Measurements from ENCODE around the gene SECISBP2.

SECISBP2 gene

DNA sequence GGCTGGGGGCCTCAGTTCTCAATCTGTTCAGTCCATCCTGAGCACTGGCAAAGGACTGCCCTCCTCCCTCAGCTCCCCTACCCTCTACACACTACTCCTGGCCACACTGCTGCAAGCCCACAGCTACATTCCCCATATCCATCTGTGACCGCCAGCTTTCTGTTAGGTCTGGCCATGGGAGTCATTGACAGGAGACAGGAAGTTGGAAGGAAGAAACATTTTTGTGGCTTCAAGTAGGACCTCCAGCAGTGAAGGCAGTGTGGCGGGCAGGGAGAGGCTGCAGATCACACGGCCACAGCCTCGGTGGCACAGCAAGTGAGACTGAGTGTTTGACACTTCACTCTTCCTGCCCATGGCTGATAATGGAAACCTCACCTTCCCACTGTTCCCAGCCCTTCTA lies 55.9 kb downstream of the SECISBP2 start:
- H2BK120ac ChIP-seq (ENCODE audit: low read depth, low read length): no peak overlapping the region
- 56% methylated on average over 4 of the region's 4 CpGs for WGBS
- H3K14ac ChIP-seq (ENCODE audit: low read length in 2 of 2): no peak overlapping the region

DNA sequence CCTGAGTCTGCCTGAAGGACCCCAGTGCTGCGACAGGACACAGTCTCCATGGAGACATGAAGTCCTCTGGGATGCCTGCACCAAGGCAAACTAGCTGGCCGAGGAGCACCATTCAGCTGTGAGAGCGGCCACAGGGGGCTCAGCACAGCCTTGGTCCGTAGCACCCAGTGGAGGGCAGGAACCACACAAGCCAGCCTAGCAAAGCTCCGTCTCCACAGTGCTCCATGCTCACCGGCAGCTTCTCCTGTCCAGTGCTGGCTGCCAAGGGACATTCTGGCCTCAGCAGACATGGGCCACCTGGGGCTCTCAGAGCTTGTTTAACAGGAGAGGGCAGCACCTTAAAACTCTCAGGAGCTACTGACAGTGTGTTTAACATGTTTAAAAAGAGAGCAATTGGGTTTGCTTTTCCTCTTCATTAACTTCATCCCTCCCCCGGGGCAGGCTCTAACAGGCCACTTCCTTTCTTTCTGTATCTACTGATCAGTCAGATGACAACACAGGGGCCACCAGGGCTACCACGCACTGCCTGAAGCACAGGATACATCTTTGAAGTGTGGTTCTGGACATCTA lies 57.0 kb downstream of the SECISBP2 start:
- peak overlapping the region; percentile 76 to 79 for H2BK12ac ChIP-seq (ENCODE audit: low read length in 2 of 2)
- H3K4me3 ChIP-seq (ENCODE audit: insufficient read depth in 1 of 2, low read depth in 1 of 2, low read length in 2 of 2): no peak overlapping the region
- DNase-seq: peak; percentile 28
- H4K8ac ChIP-seq (ENCODE audit: low read length): peak overlapping the region; percentile 47
- H2BK120ac ChIP-seq (ENCODE audit: low read depth, low read length): peak overlapping the region; percentile 39
- WGBS: 66% methylated on average over 8 of the region's 8 CpGs
- no peak overlapping the region for H2BK5ac ChIP-seq (ENCODE audit: low read depth, low read length, poor library complexity, severe bottlenecking)
- peak overlapping the region; percentile 40 to 52 for H3K18ac ChIP-seq (ENCODE audit: low read depth in 1 of 2, low read length in 2 of 2)
- H3K9ac ChIP-seq (ENCODE audit: low read length): no peak overlapping the region
- peak overlapping the region; percentile 51 for H2AK5ac ChIP-seq (ENCODE audit: low read length, severe bottlenecking)
- peaks cover 37% of the 10 kb centered on the region for H3K4me1 ChIP-seq (ENCODE audit: control insufficient read depth, insufficient read depth, low read depth, low read length)
- H3K4ac ChIP-seq (ENCODE audit: low read depth in 1 of 2, low read length in 2 of 2): peak overlapping the region in 1 of 2 experiments; percentile 47
- no peak overlapping the region for H2AFZ ChIP-seq (ENCODE audit: low read depth, low read length)
- peak overlapping the region; percentile 23 for H4K91ac ChIP-seq (ENCODE audit: low read length)
- peak overlapping the region; percentile 80 for H2BK15ac ChIP-seq (ENCODE audit: low read depth, poor library complexity, severe bottlenecking)
- no peaks in the 10 kb centered on the region for H3K9me3 ChIP-seq (ENCODE audit: control insufficient read depth, low read length)
- no peaks in the 10 kb centered on the region for H3K79me1 ChIP-seq (replicated peaks; ENCODE audit: low read length, poor library complexity, severe bottlenecking)
- H3K27ac ChIP-seq (ENCODE audit: low read length, poor library complexity, severe bottlenecking): peak overlapping the region; percentile 30
- peaks cover 0 to 36% of the 10 kb centered on the region in 2 experiments for H3K36me3 ChIP-seq (ENCODE audit: control insufficient read depth in 1 of 2, insufficient read depth in 2 of 2, low read depth in 1 of 2, low read length in 2 of 2)
- no peaks in the 10 kb centered on the region for H3K27me3 ChIP-seq (ENCODE audit: control insufficient read depth in 1 of 2, insufficient read depth in 1 of 2, low read length in 2 of 2)
- H3K23ac ChIP-seq (ENCODE audit: low read length in 2 of 2): no peak overlapping the region
- peak overlapping the region in 1 of 2 experiments; percentile 73 for H3K14ac ChIP-seq (ENCODE audit: low read length in 2 of 2)
- H3K4me2 ChIP-seq (ENCODE audit: low read length, poor library complexity, severe bottlenecking): no peak overlapping the region

More for the DNA sequence above, 55.9 kb downstream of the SECISBP2 start:
- no peak overlapping the region for H4K8ac ChIP-seq (ENCODE audit: low read length)
- H3K9me3 ChIP-seq (ENCODE audit: control insufficient read depth, low read length): no peaks in the 10 kb centered on the region
- no peaks in the 10 kb centered on the region for H3K27me3 ChIP-seq (ENCODE audit: control insufficient read depth in 1 of 2, insufficient read depth in 1 of 2, low read length in 2 of 2)
- no peaks in the 10 kb centered on the region for H3K79me1 ChIP-seq (replicated peaks; ENCODE audit: low read length, poor library complexity, severe bottlenecking)
- H2AFZ ChIP-seq (ENCODE audit: low read depth, low read length): no peak overlapping the region
- H2AK5ac ChIP-seq (ENCODE audit: low read length, severe bottlenecking): no peak overlapping the region
- no peak overlapping the region for H4K91ac ChIP-seq (ENCODE audit: low read length)
- DNase-seq: peak; percentile 61
- peaks cover 33% of the 10 kb centered on the region for H3K4me1 ChIP-seq (ENCODE audit: control insufficient read depth, insufficient read depth, low read depth, low read length)
- H3K4me3 ChIP-seq (ENCODE audit: insufficient read depth in 1 of 2, low read depth in 1 of 2, low read length in 2 of 2): no peak overlapping the region
- H3K4ac ChIP-seq (ENCODE audit: low read depth in 1 of 2, low read length in 2 of 2): peak overlapping the region in 1 of 2 experiments; percentile 24
- peak overlapping the region; percentile 61 for H3K27ac ChIP-seq (ENCODE audit: low read length, poor library complexity, severe bottlenecking)
- no peak overlapping the region for H2BK15ac ChIP-seq (ENCODE audit: low read depth, poor library complexity, severe bottlenecking)
- H3K9ac ChIP-seq (ENCODE audit: low read length): no peak overlapping the region
- H2BK5ac ChIP-seq (ENCODE audit: low read depth, low read length, poor library complexity, severe bottlenecking): no peak overlapping the region
- H3K18ac ChIP-seq (ENCODE audit: low read depth in 1 of 2, low read length in 2 of 2): peak overlapping the region in 1 of 2 experiments; percentile 14
- H3K36me3 ChIP-seq (ENCODE audit: control insufficient read depth in 1 of 2, insufficient read depth in 2 of 2, low read depth in 1 of 2, low read length in 2 of 2): peaks cover 0 to 34% of the 10 kb centered on the region in 2 experiments
- no peak overlapping the region for H3K23ac ChIP-seq (ENCODE audit: low read length in 2 of 2)
- H3K4me2 ChIP-seq (ENCODE audit: low read length, poor library complexity, severe bottlenecking): no peak overlapping the region
- H2BK12ac ChIP-seq (ENCODE audit: low read length in 2 of 2): peak overlapping the region; percentile 45

DNA sequence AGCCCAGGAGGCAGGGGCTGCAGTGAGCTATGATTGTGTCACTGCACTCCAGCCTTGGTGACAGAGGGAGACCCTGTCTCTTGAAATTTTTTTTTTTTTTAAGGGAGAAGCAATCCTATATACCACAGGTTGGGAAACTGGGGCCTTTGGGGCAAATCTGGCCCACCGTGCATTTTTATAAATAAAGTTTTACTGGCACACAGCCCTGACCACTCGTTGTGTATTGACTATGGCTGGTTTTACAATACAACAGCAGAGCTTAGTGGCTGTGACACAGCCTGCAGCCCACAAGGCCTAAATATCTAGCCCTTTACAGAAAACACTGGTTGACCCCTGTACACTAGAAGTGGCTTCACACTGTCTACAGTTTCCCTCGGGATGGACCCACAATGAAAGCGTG lies 58.0 kb downstream of the SECISBP2 start:
- H2BK5ac ChIP-seq (ENCODE audit: low read depth, low read length, poor library complexity, severe bottlenecking): no peak overlapping the region
- H2AK5ac ChIP-seq (ENCODE audit: low read length, severe bottlenecking): no peak overlapping the region
- H3K4me1 ChIP-seq (ENCODE audit: control insufficient read depth, insufficient read depth, low read depth, low read length): peaks cover 39% of the 10 kb centered on the region
- H3K27me3 ChIP-seq (ENCODE audit: control insufficient read depth in 1 of 2, insufficient read depth in 1 of 2, low read length in 2 of 2): no peaks in the 10 kb centered on the region
- H3K18ac ChIP-seq (ENCODE audit: low read depth in 1 of 2, low read length in 2 of 2): no peak overlapping the region
- no peaks in the 10 kb centered on the region for H3K79me1 ChIP-seq (replicated peaks; ENCODE audit: low read length, poor library complexity, severe bottlenecking)
- H2BK15ac ChIP-seq (ENCODE audit: low read depth, poor library complexity, severe bottlenecking): peak overlapping the region; percentile 70
- no peak overlapping the region for H4K8ac ChIP-seq (ENCODE audit: low read length)
- no peaks in the 10 kb centered on the region for H3K9me3 ChIP-seq (ENCODE audit: control insufficient read depth, low read length)
- H2BK12ac ChIP-seq (ENCODE audit: low read length in 2 of 2): no peak overlapping the region
- H3K27ac ChIP-seq (ENCODE audit: low read length, poor library complexity, severe bottlenecking): no peak overlapping the region
- peaks cover 0 to 31% of the 10 kb centered on the region in 2 experiments for H3K36me3 ChIP-seq (ENCODE audit: control insufficient read depth in 1 of 2, insufficient read depth in 2 of 2, low read depth in 1 of 2, low read length in 2 of 2)
- no peak overlapping the region for H4K91ac ChIP-seq (ENCODE audit: low read length)
- H3K4me2 ChIP-seq (ENCODE audit: low read length, poor library complexity, severe bottlenecking): no peak overlapping the region
- no peak overlapping the region for H2BK120ac ChIP-seq (ENCODE audit: low read depth, low read length)
- no peak overlapping the region for H3K4me3 ChIP-seq (ENCODE audit: insufficient read depth in 1 of 2, low read depth in 1 of 2, low read length in 2 of 2)
- H3K14ac ChIP-seq (ENCODE audit: low read length in 2 of 2): no peak overlapping the region
- no peak overlapping the region for H3K4ac ChIP-seq (ENCODE audit: low read depth in 1 of 2, low read length in 2 of 2)
- H3K23ac ChIP-seq (ENCODE audit: low read length in 2 of 2): no peak overlapping the region
- H2AFZ ChIP-seq (ENCODE audit: low read depth, low read length): no peak overlapping the region
- WGBS: 97% methylated on average over 4 of the region's 4 CpGs
- no peak overlapping the region for H3K9ac ChIP-seq (ENCODE audit: low read length)
- no peak for DNase-seq

DNA sequence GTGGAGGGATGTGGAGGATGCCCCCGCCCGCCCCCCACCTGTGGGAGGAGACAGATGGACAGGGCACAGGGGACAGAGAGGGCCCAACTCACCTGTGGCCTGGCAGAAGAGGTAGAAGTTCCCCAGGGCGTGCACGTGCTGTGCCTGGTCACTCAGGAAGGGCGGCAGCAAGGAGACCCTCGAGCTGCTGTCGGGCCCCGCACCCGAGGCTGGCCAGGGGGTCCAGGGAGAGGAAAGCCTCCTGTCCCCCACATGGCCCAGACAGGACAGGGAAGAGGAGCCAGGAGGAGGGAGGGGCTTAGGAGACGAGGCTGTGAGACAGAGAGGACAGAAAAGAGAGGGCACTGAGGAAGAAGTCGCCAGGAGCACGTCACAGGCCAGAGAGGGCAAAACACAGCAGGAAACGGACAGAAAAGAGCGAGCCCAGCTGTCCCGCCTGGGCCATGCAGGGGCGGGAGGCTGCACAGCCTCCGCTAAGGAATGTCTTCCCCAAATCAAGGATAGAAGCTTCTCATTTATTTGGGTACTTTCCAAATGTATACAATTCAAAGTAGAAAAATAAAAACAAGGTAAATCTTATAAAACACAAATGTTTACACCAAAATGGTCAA lies 58.5 kb downstream of the SECISBP2 start:
- Histone ChIP-seq H3K27ac (ENCODE audit: low read length, poor library complexity, severe bottlenecking) (no peak overlapping the region), H4K8ac (ENCODE audit: low read length) (no peak overlapping the region), H2AK5ac (ENCODE audit: low read length, severe bottlenecking) (no peak overlapping the region), H3K9me3 (ENCODE audit: control insufficient read depth, low read length) (no peaks in the 10 kb centered on the region), H3K4me3 (ENCODE audit: insufficient read depth in 1 of 2, low read depth in 1 of 2, low read length in 2 of 2) (no peak overlapping the region), H3K9ac (ENCODE audit: low read length) (no peak overlapping the region), H3K18ac (ENCODE audit: low read depth in 1 of 2, low read length in 2 of 2) (no peak overlapping the region), H2BK5ac (ENCODE audit: low read depth, low read length, poor library complexity, severe bottlenecking) (no peak overlapping the region), H2BK120ac (ENCODE audit: low read depth, low read length) (no peak overlapping the region), H3K4me2 (ENCODE audit: low read length, poor library complexity, severe bottlenecking) (no peak overlapping the region), H3K27me3 (ENCODE audit: control insufficient read depth in 1 of 2, insufficient read depth in 1 of 2, low read length in 2 of 2) (peaks cover 0 to 3% of the 10 kb centered on the region in 2 experiments), H3K4me1 (ENCODE audit: control insufficient read depth, insufficient read depth, low read depth, low read length) (peaks cover 42% of the 10 kb centered on the region), H4K91ac (ENCODE audit: low read length) (no peak overlapping the region), H2BK15ac (ENCODE audit: low read depth, poor library complexity, severe bottlenecking) (no peak overlapping the region), H2BK12ac (ENCODE audit: low read length in 2 of 2) (peak overlapping the region in 1 of 2 experiments; percentile 65), H3K79me1 (replicated peaks; ENCODE audit: low read length, poor library complexity, severe bottlenecking) (no peaks in the 10 kb centered on the region), H3K23ac (ENCODE audit: low read length in 2 of 2) (no peak overlapping the region), H3K4ac (ENCODE audit: low read depth in 1 of 2, low read length in 2 of 2) (no peak overlapping the region), H2AFZ (ENCODE audit: low read depth, low read length) (no peak overlapping the region), H3K36me3 (ENCODE audit: control insufficient read depth in 1 of 2, insufficient read depth in 2 of 2, low read depth in 1 of 2, low read length in 2 of 2) (peaks cover 0 to 37% of the 10 kb centered on the region in 2 experiments), H3K14ac (ENCODE audit: low read length in 2 of 2) (no peak overlapping the region)
- 90% methylated on average over 14 of the region's 17 CpGs for WGBS
- no peak for DNase-seq
